Body of pancreas (tissue), 4 donors: ENCODE data around the gene SLC4A1.

Experiments used
- CTCF ChIP-seq, 7 experiments: fragments of 450-650 bp in 4 of 7; fragments of 200-600 bp in 3 of 7; sonication (generic) in 3 of 7; IDR thresholded peaks; one replicate each; pipeline ENCODE4 v1.5.1; 2016 to 2019; ENCODE audit warnings: antibody characterized with exemption in 7 of 7
- POLR2A ChIP-seq, 3 donors: fragments of 450-650 bp; IDR thresholded peaks; one replicate each; pipeline ENCODE4 v1.6.1; 2016; ENCODE audit warnings: antibody characterized with exemption in 3 of 3, mild to moderate bottlenecking in 2 of 3

GRCh38 chr17:44220213-44221083 lies 47.5 kb downstream of the SLC4A1 start:
- TF ChIP-seq CTCF (IDR thresholded peaks at IDR 0.05) = no peak
- peak; percentile 10 to 43 (median 24) for TF ChIP-seq POLR2A (IDR thresholded peaks at IDR 0.05)
